ENCODE results near the gene EFCAB7.

GRCh38 chr1:63607322-63607721, 84.0 kb downstream of the EFCAB7 start:
- TF ChIP-seq, protein P1, sequence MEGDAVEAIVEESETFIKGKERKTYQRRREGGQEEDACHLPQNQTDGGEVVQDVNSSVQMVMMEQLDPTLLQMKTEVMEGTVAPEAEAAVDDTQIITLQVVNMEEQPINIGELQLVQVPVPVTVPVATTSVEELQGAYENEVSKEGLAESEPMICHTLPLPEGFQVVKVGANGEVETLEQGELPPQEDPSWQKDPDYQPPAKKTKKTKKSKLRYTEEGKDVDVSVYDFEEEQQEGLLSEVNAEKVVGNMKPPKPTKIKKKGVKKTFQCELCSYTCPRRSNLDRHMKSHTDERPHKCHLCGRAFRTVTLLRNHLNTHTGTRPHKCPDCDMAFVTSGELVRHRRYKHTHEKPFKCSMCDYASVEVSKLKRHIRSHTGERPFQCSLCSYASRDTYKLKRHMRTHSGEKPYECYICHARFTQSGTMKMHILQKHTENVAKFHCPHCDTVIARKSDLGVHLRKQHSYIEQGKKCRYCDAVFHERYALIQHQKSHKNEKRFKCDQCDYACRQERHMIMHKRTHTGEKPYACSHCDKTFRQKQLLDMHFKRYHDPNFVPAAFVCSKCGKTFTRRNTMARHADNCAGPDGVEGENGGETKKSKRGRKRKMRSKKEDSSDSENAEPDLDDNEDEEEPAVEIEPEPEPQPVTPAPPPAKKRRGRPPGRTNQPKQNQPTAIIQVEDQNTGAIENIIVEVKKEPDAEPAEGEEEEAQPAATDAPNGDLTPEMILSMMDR (optimal IDR thresholded peaks at IDR 0.05 in 1 of 3, IDR thresholded peaks at IDR 0.05 in 1 of 3, conservative IDR thresholded peaks at IDR 0.05 in 1 of 3; ENCODE audit: extremely low read depth in 1 of 3, insufficient read depth in 2 of 3, low read length in 3 of 3), result no peak
- TF ChIP-seq EZH2 (IDR thresholded peaks at IDR 0.05; ENCODE audit: low read length), result no peak
